IMR-90 (cell line): ENCODE results near the gene EXOC6B.

ENCODE experiments used
- CEBPB ChIP-seq: IDR thresholded peaks from 2 replicates; pipeline ENCODE4 v1.6.1; 2012; ENCODE audit warnings: low read depth, low read length, improper control_type of control experiment
- CTCF ChIP-seq: conservative IDR thresholded peaks from 2 replicates; pipeline ENCODE4 v1.5.1; 2012; ENCODE audit warnings: mild to moderate bottlenecking, low read depth, low read length, improper control_type of control experiment
- RFX5 ChIP-seq: IDR thresholded peaks from 2 replicates; pipeline ENCODE4 v1.8.0; 2012; ENCODE audit warnings: low read depth, mild to moderate bottlenecking, low read length, moderate library complexity

- no peak for TF ChIP-seq CTCF
- no peak for TF ChIP-seq RFX5
- no peak for TF ChIP-seq CEBPB
Measured at GRCh38 chr2:72263043-72263775, 562.6 kb downstream of the EXOC6B start.
